Activated T-helper 1 cell treated with anti-CD3 and anti-CD28 coated beads, Interleukin-2, amount 50 U/mL, for 16 hours (primary cell): Measurements from ENCODE around the gene MARCO.
A peak's percentile ranks its signal among the peaks of the same experiment; 100 is the strongest.

Experiments used
- DNase-seq, 2 donors: peaks; one replicate each; pipeline ENCODE4 v3.0.0-alpha.2; 2020; ENCODE audit warnings: low read depth in 1 of 2, low spot score in 1 of 2

MARCO gene

DNA sequence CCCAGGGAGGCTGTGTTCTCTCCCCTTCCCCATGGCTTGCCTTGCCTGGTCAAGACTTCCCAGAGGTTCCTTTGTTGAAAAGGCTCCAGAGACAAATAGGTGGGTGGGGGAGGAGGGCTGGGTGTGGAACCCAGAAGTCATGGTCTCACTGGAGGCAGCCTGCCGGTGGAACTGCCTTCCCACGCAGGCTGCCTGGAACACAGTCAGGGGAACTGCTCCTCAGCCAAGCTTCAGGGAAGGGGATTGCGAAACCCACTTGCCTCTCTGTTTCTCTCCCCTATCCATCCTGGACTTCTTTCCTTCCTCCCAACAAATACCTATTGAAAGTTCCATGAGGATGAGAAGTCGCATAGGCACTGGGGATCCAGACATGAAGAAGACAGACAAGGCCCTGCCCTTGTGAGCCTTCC, 31.6 kb downstream of the MARCO start:
- DNase-seq: no peak

GRCh38 chr2:118974103-118974993, 32.4 kb downstream of the MARCO start:
- no peak for DNase-seq

DNA sequence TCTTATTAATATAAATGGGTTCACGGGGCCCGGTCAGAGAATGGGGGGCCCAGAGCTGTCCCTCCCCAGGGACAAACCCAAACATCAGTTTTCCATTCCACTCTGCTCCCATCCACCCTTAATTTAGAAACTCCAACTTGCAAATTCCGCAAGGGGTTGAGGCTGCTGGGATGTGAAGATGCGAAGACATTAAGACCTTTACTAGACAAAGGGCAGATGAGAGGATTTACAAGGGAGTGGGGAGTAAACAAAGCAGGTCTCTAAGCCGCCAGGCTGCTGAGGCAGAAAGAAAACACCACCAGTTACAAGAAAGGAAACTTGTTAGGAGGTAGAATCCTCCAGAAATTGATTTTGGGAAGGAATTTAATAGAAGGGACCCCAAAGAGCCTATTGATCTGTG, 33.1 kb downstream of the MARCO start:
- DNase-seq: no peak

DNA sequence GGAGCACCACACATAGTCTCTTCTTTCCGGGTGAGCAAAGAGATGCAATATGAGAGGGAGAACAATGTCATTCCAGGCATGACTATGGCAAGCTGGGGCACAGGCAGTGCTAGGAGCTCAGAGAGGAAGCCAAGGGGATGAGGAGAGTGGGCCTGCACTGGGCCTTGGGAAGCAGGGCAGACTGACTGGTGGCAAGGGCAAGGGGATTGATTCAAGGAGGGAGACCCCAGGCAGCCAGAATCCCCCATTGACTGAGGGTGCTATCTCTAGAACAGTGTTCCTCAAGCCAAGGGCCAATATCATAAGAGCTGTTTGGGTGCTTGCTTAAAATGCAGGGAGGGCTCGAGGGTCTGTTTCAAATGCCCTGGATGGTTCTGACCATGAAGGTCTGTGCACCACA, 36.1 kb downstream of the MARCO start:
- DNase-seq: no peak

- DNase-seq: no peak
Observed at GRCh38 chr2:118979152-118979861, 37.3 kb downstream of the MARCO start.

- DNase-seq: no peak
Observed at GRCh38 chr2:118980022-118980421, 38.0 kb downstream of the MARCO start.

GRCh38 chr2:118980573-118980972, 38.6 kb downstream of the MARCO start:
- no peak for DNase-seq

DNA sequence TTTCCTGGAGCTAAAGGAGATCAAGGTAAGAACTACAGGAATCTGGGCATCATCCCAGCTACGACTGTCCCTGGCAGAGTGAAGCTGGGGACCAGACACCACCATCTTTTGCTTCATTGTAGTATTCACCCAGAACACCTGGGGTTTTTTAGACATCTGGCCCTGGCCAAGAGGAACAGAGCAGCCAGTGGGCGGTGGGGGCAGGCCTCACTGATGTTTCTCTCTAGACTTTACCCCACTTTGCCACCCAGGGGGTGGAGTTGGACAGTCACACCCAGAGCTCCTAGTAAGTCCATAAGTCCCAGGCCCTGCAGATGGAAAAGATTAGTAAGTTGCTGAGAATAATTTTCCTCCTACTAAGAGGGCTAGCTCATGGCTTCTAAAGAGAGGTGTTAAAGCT, 39.6 kb downstream of the MARCO start:
- DNase-seq: no peak

DNA sequence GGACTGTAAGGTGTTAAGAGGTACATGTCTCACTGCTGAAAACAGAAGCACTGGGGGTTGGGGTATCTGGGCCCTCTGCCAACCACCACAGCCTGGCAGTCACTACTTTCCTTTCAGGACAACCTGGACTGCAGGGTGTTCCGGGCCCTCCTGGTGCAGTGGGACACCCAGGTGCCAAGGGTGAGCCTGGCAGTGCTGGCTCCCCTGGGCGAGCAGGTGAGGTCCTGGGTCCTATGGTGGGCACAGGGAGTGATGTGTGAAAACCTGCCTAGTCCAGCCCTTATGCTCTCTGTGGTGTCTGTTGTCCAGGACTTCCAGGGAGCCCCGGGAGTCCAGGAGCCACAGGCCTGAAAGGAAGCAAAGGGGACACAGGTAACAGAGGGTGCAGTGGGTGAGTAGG, 40.0 kb downstream of the MARCO start:
- DNase-seq: no peak

GRCh38 chr2:118983133-118983532, 41.1 kb downstream of the MARCO start:
- DNase-seq: no peak

GRCh38 chr2:118983915-118984314, 41.9 kb downstream of the MARCO start:
- no peak for DNase-seq

- DNase-seq: no peak
Observed at GRCh38 chr2:118986738-118987137, 44.7 kb downstream of the MARCO start.

DNA sequence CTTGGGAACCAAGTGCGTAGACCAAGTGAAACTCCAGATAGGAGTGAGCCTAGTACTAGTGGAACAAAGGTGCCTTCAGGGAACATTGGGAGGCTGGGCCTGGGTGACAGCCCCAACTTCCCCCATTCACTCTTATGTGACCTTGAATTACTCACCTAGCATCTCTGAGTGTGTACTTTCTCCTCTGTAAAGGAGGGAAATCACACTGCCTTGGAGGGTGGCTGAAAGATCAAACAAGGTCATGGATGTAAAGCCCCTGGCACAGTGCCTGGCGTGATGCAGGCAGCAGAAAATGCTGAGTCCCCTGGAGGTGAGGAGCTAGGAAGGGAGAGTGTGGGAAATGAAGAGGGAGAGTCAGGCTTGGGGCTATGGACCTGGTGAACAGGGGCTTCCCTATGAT, 45.9 kb downstream of the MARCO start:
- DNase-seq: no peak

DNA sequence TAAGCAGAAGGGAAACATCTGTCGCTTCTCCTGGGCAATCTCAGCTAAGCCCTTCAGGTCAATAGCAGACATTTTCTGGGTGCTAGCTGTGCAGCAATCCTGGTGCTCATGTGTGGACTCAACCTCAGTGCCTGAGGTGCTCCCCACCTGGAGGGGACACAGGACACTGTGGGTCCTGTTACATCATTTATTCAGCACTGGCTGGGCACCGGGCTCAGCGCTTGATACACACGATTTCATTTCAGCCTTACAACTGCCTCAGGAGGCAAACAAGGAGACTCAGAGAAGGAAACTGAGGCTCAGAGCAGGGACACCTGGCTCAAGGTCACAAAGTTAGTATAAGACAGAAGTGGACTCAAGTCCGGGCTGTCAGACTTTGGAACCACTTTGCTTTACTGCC, 46.7 kb downstream of the MARCO start:
- no peak for DNase-seq

- DNase-seq: no peak
Observed at GRCh38 chr2:118989481-118989880, 47.5 kb downstream of the MARCO start.

DNA sequence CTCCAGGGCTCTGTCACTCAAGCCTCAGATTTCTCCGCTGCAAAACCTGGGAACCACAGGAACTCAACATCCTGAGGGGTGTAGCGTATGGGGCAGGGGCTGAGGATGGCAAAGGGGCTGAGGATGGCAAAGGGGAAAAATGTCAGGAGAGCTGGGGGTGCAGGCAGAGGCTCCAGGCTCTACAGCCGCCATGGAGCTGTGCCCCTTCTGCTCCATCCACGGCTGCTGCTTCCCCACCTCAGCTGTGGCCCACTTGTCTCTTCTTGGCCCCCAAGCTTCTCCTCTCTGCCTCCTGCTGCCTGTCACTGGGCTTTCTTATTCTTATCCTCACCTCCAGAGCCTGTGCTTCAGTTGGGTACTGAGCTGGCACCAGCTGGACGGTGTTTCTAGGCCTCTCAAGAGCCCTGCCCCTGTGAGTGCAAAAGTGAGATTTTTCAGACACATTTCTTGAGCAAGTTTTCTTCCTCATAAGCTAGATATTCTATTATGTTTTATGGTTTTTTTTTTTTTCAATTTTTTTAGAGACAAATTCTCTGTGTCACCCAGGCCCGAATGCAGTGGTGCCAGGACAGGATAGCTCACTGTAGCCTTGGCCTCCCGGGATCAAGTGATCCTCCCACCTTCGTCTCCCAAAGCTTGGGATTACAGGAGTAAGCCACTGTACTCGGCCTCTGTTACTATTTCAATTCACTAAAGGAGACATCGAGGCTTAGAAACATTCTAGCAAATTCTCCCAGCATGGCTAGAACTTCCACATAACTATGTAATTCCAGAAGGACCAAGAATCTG, 49.0 kb downstream of the MARCO start:
- DNase-seq: no peak

DNA sequence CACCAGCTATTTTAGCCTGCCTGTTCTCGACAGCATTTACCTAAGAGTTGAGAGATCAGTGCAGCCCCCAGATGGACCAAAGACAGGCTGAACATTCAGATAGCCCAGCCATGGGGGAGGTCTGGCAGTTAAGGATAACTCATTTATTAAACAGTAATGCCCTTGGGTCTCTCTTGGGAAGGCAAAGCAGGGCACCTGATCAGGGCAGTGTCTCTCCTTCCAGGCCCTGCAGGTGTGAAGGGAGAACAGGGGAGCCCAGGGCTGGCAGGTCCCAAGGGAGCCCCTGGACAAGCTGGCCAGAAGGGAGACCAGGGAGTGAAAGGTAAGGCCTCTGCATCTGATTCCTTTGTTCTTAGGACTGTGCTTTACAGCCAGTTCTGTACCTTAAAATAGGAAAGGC, 49.6 kb downstream of the MARCO start:
- no peak for DNase-seq

DNA sequence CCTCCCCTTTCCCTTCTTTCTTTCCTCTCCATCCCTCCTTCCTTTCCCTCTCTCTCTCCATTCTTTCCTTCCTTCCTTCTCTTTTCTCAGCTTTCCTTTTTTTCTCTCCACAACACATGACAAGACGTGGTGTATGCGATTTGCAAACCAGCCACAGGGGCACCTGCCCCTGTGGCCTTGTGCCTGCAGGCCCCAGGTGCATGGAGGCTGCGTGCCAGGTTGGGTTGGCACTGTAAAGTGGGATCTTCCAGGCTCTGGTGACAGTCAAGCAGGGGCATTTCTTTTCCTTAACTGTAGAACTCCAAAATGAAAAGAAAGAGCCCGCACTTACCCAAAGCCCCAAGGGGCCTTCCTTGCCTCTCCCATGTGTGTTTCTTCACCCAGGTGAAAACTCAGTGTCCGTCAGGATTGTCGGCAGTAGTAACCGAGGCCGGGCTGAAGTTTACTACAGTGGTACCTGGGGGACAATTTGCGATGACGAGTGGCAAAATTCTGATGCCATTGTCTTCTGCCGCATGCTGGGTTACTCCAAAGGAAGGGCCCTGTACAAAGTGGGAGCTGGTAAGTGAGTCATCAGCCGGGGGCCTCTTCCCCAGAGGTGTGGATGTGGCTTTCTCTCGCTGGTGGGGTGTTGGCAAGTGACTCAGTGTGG, 50.9 kb downstream of the MARCO start:
- DNase-seq: peak in 1 of 2 donors; percentile 9

DNA sequence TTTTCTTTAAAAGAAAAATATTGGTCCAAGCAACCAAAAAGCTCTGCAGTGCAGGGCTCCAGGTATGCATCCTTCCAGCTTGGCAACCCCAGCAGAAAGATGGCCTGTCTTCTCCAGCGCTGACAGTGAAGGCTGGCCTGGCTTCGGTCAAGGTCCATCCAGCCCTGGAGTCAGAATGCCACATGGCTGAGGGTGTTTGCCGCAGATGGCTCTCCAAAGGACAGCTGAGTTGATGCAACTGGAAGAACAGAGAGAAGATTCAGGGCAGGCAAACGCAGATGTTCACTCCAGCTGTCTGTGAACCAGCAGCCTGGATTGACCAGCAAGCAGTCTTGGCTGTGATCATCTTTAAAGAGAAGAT, 51.4 kb downstream of the MARCO start:
- DNase-seq: no peak

- no peak for DNase-seq
Observed at GRCh38 chr2:118994172-118994700, 52.2 kb downstream of the MARCO start.

DNA sequence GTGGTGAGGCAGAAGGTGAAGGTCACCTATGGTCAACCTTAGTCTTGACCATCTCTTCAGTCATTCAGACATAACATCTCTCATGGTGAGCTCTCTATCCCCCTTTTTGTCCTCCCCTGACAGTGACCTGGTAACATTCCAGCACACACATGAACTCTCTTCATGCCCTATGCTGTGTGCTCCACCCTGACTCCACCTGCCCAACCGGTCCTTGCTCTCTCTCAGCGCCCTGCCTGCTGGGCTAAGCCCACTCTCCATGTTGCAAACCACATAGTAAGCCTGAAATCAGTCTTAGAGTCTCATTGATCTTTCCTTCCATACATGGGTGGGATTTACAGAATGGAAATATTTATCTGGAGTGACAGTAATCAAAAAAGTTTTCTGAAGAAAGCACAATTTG, 52.8 kb downstream of the MARCO start:
- no peak for DNase-seq
